GM12878 (cell line): ENCODE measurements around the gene GPC2. TPM values are rescaled to one million over a fixed set of nuclear protein-coding genes. Genes with fewer than 3 reads are reported as not detected.

ENCODE experiments used
- ASH2L ChIP-seq: fragments of 300-600, 200-600 bp; sonication (generic); IDR thresholded peaks from 2 replicates; pipeline ENCODE4 v1.6.1; 2017; ENCODE audit warnings: low read depth, mild to moderate bottlenecking, borderline replicate concordance
- BCL3 ChIP-seq: IDR thresholded peaks from 2 replicates; pipeline ENCODE4 v1.6.1; 2011; ENCODE audit warnings: borderline replicate concordance, low read depth, mild to moderate bottlenecking, moderate library complexity, low read length; ENCODE audit not compliant: insufficient read depth, poor library complexity, severe bottlenecking
- KDM1A ChIP-seq: fragments of 200-600 bp; sonication (generic); IDR thresholded peaks from 2 replicates; pipeline ENCODE4 v1.6.1; 2016; ENCODE audit warnings: borderline replicate concordance
- POLR2AphosphoS2 ChIP-seq: IDR thresholded peaks from 2 replicates; pipeline ENCODE4 v1.6.1; 2011; ENCODE audit warnings: low read depth, mild to moderate bottlenecking, low read length, improper control_type of control experiment, moderate library complexity
- REST ChIP-seq: IDR thresholded peaks from 2 replicates; pipeline ENCODE4 v1.6.1; 2012; ENCODE audit warnings: mild to moderate bottlenecking, low read depth, low read length
- SREBF1 ChIP-seq: IDR thresholded peaks from 2 replicates; pipeline ENCODE4 v1.6.1; 2012; ENCODE audit warnings: mild to moderate bottlenecking, low read length
- SREBF2 ChIP-seq: IDR thresholded peaks from 2 replicates; pipeline ENCODE4 v1.6.1; 2012; ENCODE audit warnings: mild to moderate bottlenecking, low read length
- WRNIP1 ChIP-seq: IDR thresholded peaks from 2 replicates; pipeline ENCODE4 v1.6.1; 2011; ENCODE audit warnings: low read depth, low read length, improper control_type of control experiment, borderline replicate concordance
- polyA plus RNA-seq, 11 experiments: library from polyadenylated mRNA; depleted of rRNA in 4 of 11; unstranded in 6 of 11; stranded (reverse) in 5 of 11; fragments of >200 nt; fragmentation: Nextera tagmentation in 4 of 11; fragmentation: Illumina TruSeq in 1 of 11; extraction: Ambion mirVana in 4 of 11; extraction: Trizol in 1 of 11; gene quantifications; 1 replicate in 1 of 11; 2 replicates in 10 of 11; pipeline versions ENCODE4 v1.2.1 to v1.2.3, GENCODE V29; 2011 to 2016; ENCODE audit warnings: inconsistent platforms in 2 of 11, missing spikeins in 2 of 11, low read depth in 1 of 11
- total RNA-seq, 4 experiments: library from RNA; depleted of rRNA in 3 of 4; stranded (reverse); fragments of >200 nt in 3 of 4; fragmentation: Illumina TruSeq in 1 of 4; extraction: Trizol in 1 of 4; gene quantifications; 2 replicates each; pipeline versions ENCODE4 v1.2.1 to v1.2.3, GENCODE V29; 2013 to 2021

The GPC2 gene
- total and polyA plus RNA-seq, 10 of the 15 experiments (the other 5 are each of a cell fraction or from before 2014, with no cell fraction given), result 0.19 to 6.3 (median 0.77) TPM

DNA sequence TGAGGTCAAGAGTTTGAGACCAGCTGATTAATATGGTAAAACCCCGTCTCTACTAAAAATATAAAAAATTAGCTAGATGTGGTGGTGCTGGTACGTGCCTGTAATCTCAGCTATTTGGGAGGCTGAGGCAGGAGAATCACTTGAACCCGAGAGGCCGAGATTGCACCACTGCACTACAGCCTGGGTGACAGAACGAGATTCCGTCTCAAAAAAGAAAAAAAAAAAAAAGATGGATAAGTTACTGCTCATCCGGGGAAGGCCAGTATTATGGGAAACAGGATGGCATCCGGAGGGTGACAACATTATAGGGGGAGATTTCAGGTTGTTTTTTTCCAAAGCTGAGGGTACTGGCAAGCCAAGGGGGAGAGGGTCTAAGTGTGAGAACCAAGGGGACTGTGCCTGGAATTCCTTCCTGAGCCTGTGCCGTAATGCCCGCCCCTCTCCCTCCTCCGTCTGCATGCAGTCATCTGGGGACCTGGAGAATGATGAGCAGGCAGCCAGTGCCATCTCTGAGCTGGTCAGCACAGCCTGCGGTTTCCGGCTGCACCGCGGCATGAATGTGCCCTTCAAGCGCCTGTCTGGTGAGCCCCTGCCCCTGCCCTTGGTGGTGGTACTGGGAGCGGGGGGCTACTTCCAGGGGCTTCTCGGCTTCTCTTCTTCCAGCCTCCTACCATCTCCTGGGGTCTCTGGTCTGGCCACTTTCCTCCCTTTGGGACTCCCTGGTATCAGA, 24.1 kb downstream of the GPC2 start (continued):
- no peak for TF ChIP-seq WRNIP1
- TF ChIP-seq POLR2AphosphoS2, result no peak
- no peak for TF ChIP-seq BCL3
- no peak for TF ChIP-seq ASH2L
- no peak for TF ChIP-seq SREBF2
- no peak for TF ChIP-seq SREBF1
- TF ChIP-seq KDM1A, result no peak
- no peak for TF ChIP-seq REST
